Ecto neural progenitor cell (in vitro differentiated cells): Measurements from ENCODE around the gene ZNF614.
"Not testable (repeated sequence)": the region's sequence is repeated elsewhere in the genome, so short reads cannot be mapped to it uniquely, and the experiment has no call there.

Experiments
- DNase-seq: peaks from one replicate; pipeline ENCODE4 v3.0.0-alpha.2; 2018; ENCODE audit warnings: low spot score

The ZNF614 gene

GRCh38 chr19:51986309-51987291 is 41.6 kb downstream of the ZNF614 start, which contains the start of gene ZNF350:
Gene ZNF350, minus strand, starts transcription at chr19:51986840. Its CDS starts 12,480 bp downstream, at chr19:51974360.
- DNase-seq, result peak; percentile 77

GRCh38 chr19:51983361-51983760 is 44.8 kb downstream of the ZNF614 start:
- no peak for DNase-seq

GRCh38 chr19:51980926-51981325 is 47.3 kb downstream of the ZNF614 start:
- DNase-seq, result not testable (repeated sequence)

GRCh38 chr19:51980116-51980736 is 48.0 kb downstream of the ZNF614 start:
- no peak for DNase-seq

- no peak for DNase-seq
Observed at GRCh38 chr19:51978882-51979281, 49.3 kb downstream of the ZNF614 start.

- DNase-seq, result no peak
Observed at GRCh38 chr19:51977346-51977745, 50.8 kb downstream of the ZNF614 start.

GRCh38 chr19:51976852-51977251 is 51.3 kb downstream of the ZNF614 start:
- DNase-seq, result no peak

GRCh38 chr19:51975787-51976186 is 52.4 kb downstream of the ZNF614 start:
- not testable (repeated sequence) for DNase-seq

GRCh38 chr19:51971624-51972023 is 56.6 kb downstream of the ZNF614 start:
- no peak for DNase-seq

- DNase-seq, result no peak
Observed at GRCh38 chr19:51970718-51971117, 57.5 kb downstream of the ZNF614 start.

GRCh38 chr19:51965583-51965982 is 62.6 kb downstream of the ZNF614 start:
- no peak for DNase-seq
